Testis (tissue), 3 donors: ENCODE results near the gene ZNF597. TPM values are rescaled to one million over a fixed set of nuclear protein-coding genes. Genes with fewer than 3 reads are reported as not detected.

Source experiments
- DNase-seq: peaks from one replicate; pipeline ENCODE4 v3.0.0-alpha.2; 2019
- H3K27ac ChIP-seq, 2 donors: fragments of 200-600 bp; sonication (generic); one replicate each; pipeline ENCODE4 v1.5.1; 2019
- H3K27me3 ChIP-seq: fragments of 200-600 bp; sonication (generic); one replicate; pipeline ENCODE4 v1.5.1; 2019
- H3K36me3 ChIP-seq: fragments of 200-600 bp; sonication (generic); one replicate; pipeline ENCODE4 v1.5.1; 2017; ENCODE audit warnings: low read depth; ENCODE audit errors: missing control alignments
- H3K4me1 ChIP-seq: fragments of 200-600 bp; sonication (generic); one replicate; pipeline ENCODE4 v1.5.1; 2019
- H3K4me3 ChIP-seq, 2 donors: fragments of 200-600 bp; sonication (generic); one replicate each; pipeline ENCODE4 v1.5.1; 2017 to 2019
- H3K9me3 ChIP-seq: fragments of 200-600 bp; sonication (generic); one replicate; pipeline ENCODE4 v1.5.1; 2017
- CTCF ChIP-seq, 3 experiments: fragments of 450-650 bp in 2 of 3; fragments of 200-600 bp in 1 of 3; sonication (generic) in 1 of 3; IDR thresholded peaks; one replicate each; pipeline ENCODE4 v1.5.1; 2016 to 2019; ENCODE audit warnings: antibody characterized with exemption in 3 of 3, mild to moderate bottlenecking in 2 of 3, moderate library complexity in 1 of 3
- POLR2A ChIP-seq: fragments of 450-650 bp; IDR thresholded peaks from one replicate; pipeline ENCODE4 v1.6.1; 2017; ENCODE audit warnings: antibody characterized with exemption, mild to moderate bottlenecking, moderate library complexity
- WGBS, 2 donors: methylation state at CpG; one replicate each; pipeline ENCODE4 v1.1.5; 2018; 5-methylcytosine and 5-hydroxymethylcytosine counted together
- intact Hi-C: fragments of 100-400 bp; cut with DNase I; formaldehyde crosslinking; loops from one replicate; pipeline ENCODE4 v1.15.1; 2023; ENCODE audit warnings: low total_unique reads
- polyA plus RNA-seq: library from polyadenylated mRNA; stranded (reverse); fragments of 350-450 nt; fragmentation: Illumina TruSeq; extraction: RNeasy Lipid Tissue Mini Kit (QIAGEN cat#74804); gene quantifications from one replicate; pipeline ENCODE4 v1.2.3, GENCODE V29; 2014; ENCODE audit warnings: low read depth, low replicate concordance; ENCODE audit not compliant: insufficient read depth
- total RNA-seq, 2 donors: library from RNA; depleted of rRNA; stranded (reverse); fragments of >200 nt; gene quantifications; one replicate each; pipeline ENCODE4 v1.2.3, GENCODE V29; 2016

Gene ZNF597
- total and polyA plus RNA-seq, 3 donors from 2014 or later = 6.9 to 11.0 (median 9.1) TPM

- Histone ChIP-seq H3K9me3 (no peaks in the 10 kb centered on the region), H3K4me1 (peaks cover 16% of the 10 kb centered on the region), H3K4me3 (no peak overlapping the region), H3K27ac (no peak overlapping the region), H3K27me3 (no peaks in the 10 kb centered on the region), H3K36me3 (no peaks in the 10 kb centered on the region)
- intact Hi-C loops = no loop called here
- DNase-seq = no peak
- TF ChIP-seq POLR2A (no peak), CTCF (IDR thresholded peaks at IDR 0.05) (no peak)
- 91 to 92% methylated on average over 28 to 30 of the region's 30 CpGs for WGBS, 2 donors
Observed at GRCh38 chr16:3484318-3485096, 41.2 kb upstream of the ZNF597 start.

- WGBS, 2 donors = 94 to 95% methylated on average over 18 of the region's 18 CpGs
- no peaks in the 10 kb centered on the region for H3K36me3 ChIP-seq
Observed at GRCh38 chr16:3482659-3483241, 39.4 kb upstream of the ZNF597 start.

GRCh38 chr16:3481696-3482658, 38.7 kb upstream of the ZNF597 start:
- WGBS, 2 donors = 67 to 78% methylated on average over 29 to 32 of the region's 32 CpGs
- intact Hi-C loops = no loop called here
- Histone ChIP-seq H3K36me3 (no peaks in the 10 kb centered on the region), H3K9me3 (no peaks in the 10 kb centered on the region), H3K27me3 (no peaks in the 10 kb centered on the region), H3K4me3 (no peak overlapping the region), H3K4me1 (peaks cover 16% of the 10 kb centered on the region), H3K27ac (peak overlapping the region; percentile 13 to 45)
- DNase-seq = peak; percentile 82
- TF ChIP-seq CTCF (IDR thresholded peaks at IDR 0.05) (no peak), POLR2A (no peak)

More at GRCh38 chr16:3482659-3483241, 39.4 kb upstream of the ZNF597 start:
- Histone ChIP-seq H3K4me1 (peaks cover 16% of the 10 kb centered on the region), H3K27ac (peak overlapping the region in 1 of 2 donors; percentile 45), H3K27me3 (no peaks in the 10 kb centered on the region), H3K4me3 (no peak overlapping the region), H3K9me3 (no peaks in the 10 kb centered on the region)
- no peak for DNase-seq
- TF ChIP-seq POLR2A = no peak
- TF ChIP-seq CTCF (IDR thresholded peaks at IDR 0.05) = no peak
- intact Hi-C loops = no loop called here

- DNase-seq = no peak
- 55 to 66% methylated on average over 16 to 18 of the region's 18 CpGs for WGBS, 2 donors
- Histone ChIP-seq H3K27ac (peak overlapping the region; percentile 13 to 45), H3K27me3 (no peaks in the 10 kb centered on the region), H3K4me3 (no peak overlapping the region), H3K4me1 (peaks cover 16% of the 10 kb centered on the region), H3K36me3 (no peaks in the 10 kb centered on the region), H3K9me3 (no peaks in the 10 kb centered on the region)
- no peak for TF ChIP-seq CTCF (IDR thresholded peaks at IDR 0.05)
- intact Hi-C loops = no loop called here
Observed at GRCh38 chr16:3480901-3481695, 37.8 kb upstream of the ZNF597 start.
